Pancreas (tissue), 10 donors: ENCODE measurements around the gene PIK3CG. TPM values are rescaled to one million over a fixed set of nuclear protein-coding genes. Genes with fewer than 3 reads are reported as not detected.
"Not testable (repeated sequence)": the region's sequence is repeated elsewhere in the genome, so short reads cannot be mapped to it uniquely, and the experiment has no call there.

Experiments used
- ATAC-seq, 4 donors: fragments of 200-7000 bp; cut with Tn5 transposase; one replicate each; pipeline versions ENCODE4 v1.8.0 to v1.9.1; 2020; ENCODE audit warnings: mild to moderate bottlenecking in 4 of 4, moderate library complexity in 4 of 4
- DNase-seq, 6 donors: peaks; one replicate each; pipeline ENCODE4 v3.0.0-alpha.2; 2020
- FAIRE-seq: peaks from 2 replicates; lab custom pipeline; 2012; peaks lifted over from hg19 to GRCh38; lab: Jason Lieb, UNC
- H3K27ac ChIP-seq, 4 donors: fragments of 200-600 bp; sonication (generic); 1 replicate in 3 of 4; 2 replicates in 1 of 4; pipeline versions ENCODE4 v1.5.0 to v1.8.0; 2020
- H3K27me3 ChIP-seq, 4 donors: fragments of 200-600 bp; one replicate each; pipeline ENCODE4 v1.8.0; 2021
- H3K36me3 ChIP-seq, 3 donors: fragments of 200-600 bp; sonication (generic) in 1 of 3; one replicate each; pipeline versions ENCODE4 v1.5.0 to v1.8.0; 2020 to 2021
- H3K4me1 ChIP-seq, 3 donors: fragments of 200-600 bp; one replicate each; pipeline ENCODE4 v1.8.0; 2021
- H3K4me3 ChIP-seq, 4 donors: fragments of 200-600 bp; sonication (generic) in 2 of 4; one replicate each; pipeline versions ENCODE4 v1.5.0 to v1.8.0; 2020 to 2021
- H3K9me3 ChIP-seq, 4 donors: fragments of 200-600 bp; one replicate each; pipeline ENCODE4 v1.8.0; 2021
- WGBS, 2 donors: extraction: QIAGEN DNeasy Blood & Tissue Kit; methylation state at CpG; one replicate each; pipeline ENCODE4 v1.1.7; 2013; 5-methylcytosine and 5-hydroxymethylcytosine counted together
- intact Hi-C, 3 donors: fragments of 100-400 bp; cut with DNase I; formaldehyde crosslinking; loops; one replicate each; pipeline versions ENCODE4 v1.11.1 to v1.14.2; 2022
- polyA plus RNA-seq, 2 donors: library from polyadenylated mRNA; stranded (reverse); fragments of 200-250 nt; gene quantifications; one replicate each; pipeline ENCODE4 v1.2.3, GENCODE V29; 2013
- total RNA-seq, 6 donors: library from RNA; stranded (reverse); fragmentation: NEBNext Ultra II Directional in 4 of 6; extraction: Animal tissue kit (Norgen Biotek cat#: 25700) in 4 of 6; gene quantifications; one replicate each; pipeline versions ENCODE4 v1.2.1 to v1.2.4, GENCODE V29; 2021 to 2023
- TF ChIP-seq, protein P1 (sequence below), 4 donors: fragments of 200-600 bp; sonication (generic) in 3 of 4; IDR thresholded peaks; one replicate each; pipeline versions ENCODE4 v1.5.0 to v1.8.0; 2021; ENCODE audit warnings: antibody characterized with exemption in 4 of 4
- donor health status: healthy with polysubstance abuse.
- donor health status: DM: no; HTN: no; CAD: no; lungs with moderate emphysema.
- donor health status: DM: no; HTN: no; CAD: no.
- donor health status: control.
- donor health status: control.
- donor health status: Bipolar disorder and iron deficiency.
- donor health status: DM: yes; HTN: yes; CAD: no.
- donor health status: DM: no; HTN: no; CAD: no.
- donor health status: DM: no; HTN: no; CAD: no.
- donor health status: DM: yes; HTN: yes; CAD: no.

Gene PIK3CG
- total and polyA plus RNA-seq, 8 donors = 0.09 to 5.3 (median 0.55) TPM

DNA sequence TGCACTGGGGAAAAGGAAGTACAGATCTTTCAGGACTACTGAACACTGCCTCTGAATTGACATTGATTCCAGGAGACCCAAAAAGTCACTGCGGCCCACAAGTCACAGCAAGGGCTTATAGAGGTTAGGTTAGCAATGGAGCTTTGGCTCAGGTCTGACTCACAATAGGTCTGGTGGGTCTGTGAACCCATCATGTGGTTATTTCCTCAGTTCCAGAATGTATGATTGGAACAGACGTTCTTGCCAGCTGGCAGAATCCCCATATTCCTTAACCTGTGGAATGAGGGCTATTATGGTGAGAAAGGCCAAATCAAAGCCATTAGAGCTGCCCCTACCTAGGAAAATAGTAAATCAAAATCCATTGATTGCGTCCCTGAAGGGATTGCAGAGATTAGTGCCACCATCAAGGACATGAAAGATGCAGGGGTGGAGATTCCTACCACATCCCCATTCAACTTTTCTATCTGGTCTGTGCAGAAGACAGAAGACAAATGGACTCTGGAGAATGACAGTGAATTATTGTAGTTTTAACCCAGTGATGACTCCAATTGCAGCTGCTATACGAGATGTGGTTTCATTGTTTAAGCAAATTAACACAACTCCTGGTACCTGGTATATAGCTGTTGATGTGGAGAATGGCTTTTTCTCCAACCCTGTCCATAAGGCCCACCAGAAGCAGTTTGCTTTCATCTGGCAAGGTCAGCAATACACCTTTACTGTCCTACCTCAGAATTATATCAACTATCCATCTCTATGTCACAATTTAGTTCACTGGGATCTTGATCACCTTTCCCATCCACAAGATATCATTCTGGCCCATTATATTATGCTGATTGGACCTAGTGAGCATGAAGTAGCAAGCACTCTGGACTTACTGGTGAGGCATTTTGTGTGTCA, 44.5 kb upstream of the PIK3CG start:
- Histone ChIP-seq H3K4me3 (no peak overlapping the region), H3K27me3 (no peaks in the 10 kb centered on the region), H3K36me3 (no peaks in the 10 kb centered on the region), H3K9me3 (no peaks in the 10 kb centered on the region), H3K27ac (no peak overlapping the region), H3K4me1 (no peaks in the 10 kb centered on the region)
- WGBS, 2 donors = 58 to 66% methylated on average over 4 of the region's 4 CpGs
- intact Hi-C loops = no loop called here
- TF ChIP-seq, protein P1, sequence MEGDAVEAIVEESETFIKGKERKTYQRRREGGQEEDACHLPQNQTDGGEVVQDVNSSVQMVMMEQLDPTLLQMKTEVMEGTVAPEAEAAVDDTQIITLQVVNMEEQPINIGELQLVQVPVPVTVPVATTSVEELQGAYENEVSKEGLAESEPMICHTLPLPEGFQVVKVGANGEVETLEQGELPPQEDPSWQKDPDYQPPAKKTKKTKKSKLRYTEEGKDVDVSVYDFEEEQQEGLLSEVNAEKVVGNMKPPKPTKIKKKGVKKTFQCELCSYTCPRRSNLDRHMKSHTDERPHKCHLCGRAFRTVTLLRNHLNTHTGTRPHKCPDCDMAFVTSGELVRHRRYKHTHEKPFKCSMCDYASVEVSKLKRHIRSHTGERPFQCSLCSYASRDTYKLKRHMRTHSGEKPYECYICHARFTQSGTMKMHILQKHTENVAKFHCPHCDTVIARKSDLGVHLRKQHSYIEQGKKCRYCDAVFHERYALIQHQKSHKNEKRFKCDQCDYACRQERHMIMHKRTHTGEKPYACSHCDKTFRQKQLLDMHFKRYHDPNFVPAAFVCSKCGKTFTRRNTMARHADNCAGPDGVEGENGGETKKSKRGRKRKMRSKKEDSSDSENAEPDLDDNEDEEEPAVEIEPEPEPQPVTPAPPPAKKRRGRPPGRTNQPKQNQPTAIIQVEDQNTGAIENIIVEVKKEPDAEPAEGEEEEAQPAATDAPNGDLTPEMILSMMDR (IDR thresholded peaks at IDR 0.05) = no peak
- DNase-seq (no peak), ATAC-seq (no peak), FAIRE-seq (no peak)

DNA sequence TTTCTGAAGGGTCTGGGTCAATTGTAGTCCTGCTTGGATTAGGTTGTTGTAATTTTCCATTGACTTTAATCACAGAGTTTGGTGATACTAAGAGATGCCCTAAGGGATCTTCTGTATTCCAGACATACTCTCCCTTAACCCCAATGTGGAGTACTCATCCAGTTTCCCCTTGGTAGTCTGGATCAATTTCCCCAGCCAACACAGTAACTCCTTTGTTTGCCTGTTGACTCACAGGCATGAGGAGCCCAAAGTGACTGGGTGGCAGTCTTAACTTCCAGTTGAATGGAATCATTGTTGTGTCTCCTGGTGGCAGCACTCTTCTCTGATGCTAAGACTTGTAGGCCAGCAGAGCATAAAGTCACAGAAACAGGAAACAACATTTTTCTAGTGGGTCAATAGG, 41.5 kb upstream of the PIK3CG start:
- no peaks in the 10 kb centered on the region for H3K36me3 ChIP-seq
- intact Hi-C loops = no loop called here
- no peak overlapping the region for H3K4me3 ChIP-seq
- ATAC-seq (no peak), FAIRE-seq (no peak), DNase-seq (no peak)
- H3K27ac ChIP-seq = no peak overlapping the region
- TF ChIP-seq, protein P1 (IDR thresholded peaks at IDR 0.05) = no peak
- no peaks in the 10 kb centered on the region for H3K4me1 ChIP-seq
- no peaks in the 10 kb centered on the region for H3K27me3 ChIP-seq
- H3K9me3 ChIP-seq = no peaks in the 10 kb centered on the region

DNA sequence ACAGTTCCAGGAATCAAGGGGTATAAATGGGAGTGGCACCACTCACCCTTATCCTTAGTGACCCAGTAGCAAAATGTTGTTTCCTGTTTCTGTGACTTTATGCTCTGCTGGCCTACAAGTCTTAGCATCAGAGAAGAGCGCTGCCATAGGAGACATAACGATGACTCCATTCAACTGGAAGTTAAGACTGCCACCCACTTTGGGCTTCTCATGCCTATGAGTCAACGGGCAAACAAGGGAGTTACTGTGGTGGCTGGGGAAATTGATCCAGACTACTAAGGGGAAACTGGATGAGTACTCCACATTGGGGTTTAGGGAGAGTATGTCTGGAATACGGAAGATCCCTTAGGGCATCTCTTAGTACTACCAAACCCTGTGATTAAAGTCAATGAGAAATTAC, 40.6 kb upstream of the PIK3CG start:
- H3K4me3 ChIP-seq = no peak overlapping the region
- no peak for DNase-seq
- TF ChIP-seq, protein P1 (IDR thresholded peaks at IDR 0.05) = no peak
- intact Hi-C loops = no loop called here
- no peak for ATAC-seq
- 88 to 91% methylated on average over 4 of the region's 4 CpGs for WGBS, 2 donors
- no peaks in the 10 kb centered on the region for H3K36me3 ChIP-seq
- H3K4me1 ChIP-seq = no peaks in the 10 kb centered on the region
- no peaks in the 10 kb centered on the region for H3K9me3 ChIP-seq
- H3K27me3 ChIP-seq = no peaks in the 10 kb centered on the region
- no peak overlapping the region for H3K27ac ChIP-seq
- FAIRE-seq = no peak

DNA sequence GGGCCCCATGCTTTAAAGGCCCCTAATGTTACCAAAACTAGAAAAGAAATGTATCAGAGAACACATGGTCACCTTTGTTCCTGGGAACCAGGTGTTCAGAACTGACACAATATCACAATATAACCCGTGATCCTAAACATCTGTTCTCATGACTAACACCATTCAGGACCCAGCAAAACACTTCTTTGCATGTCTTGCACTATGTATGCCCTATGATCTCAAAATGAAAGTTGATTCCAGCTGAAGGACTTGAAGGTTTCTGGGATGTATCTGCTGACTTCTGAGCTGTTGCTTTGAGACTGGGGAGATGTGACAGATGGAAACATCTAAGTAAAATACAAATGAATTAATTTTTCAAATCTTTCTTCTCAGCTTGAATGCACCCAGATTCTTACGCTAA, 37.5 kb upstream of the PIK3CG start:
- Histone ChIP-seq H3K4me3 (no peak overlapping the region), H3K9me3 (no peaks in the 10 kb centered on the region), H3K36me3 (no peaks in the 10 kb centered on the region), H3K27me3 (no peaks in the 10 kb centered on the region), H3K4me1 (no peaks in the 10 kb centered on the region), H3K27ac (no peak overlapping the region)
- no peak for FAIRE-seq
- TF ChIP-seq, protein P1 (IDR thresholded peaks at IDR 0.05) = no peak
- DNase-seq = no peak
- intact Hi-C loops = no loop called here
- 62 to 65% methylated on average over 2 of the region's 2 CpGs for WGBS, 2 donors
- ATAC-seq = no peak

DNA sequence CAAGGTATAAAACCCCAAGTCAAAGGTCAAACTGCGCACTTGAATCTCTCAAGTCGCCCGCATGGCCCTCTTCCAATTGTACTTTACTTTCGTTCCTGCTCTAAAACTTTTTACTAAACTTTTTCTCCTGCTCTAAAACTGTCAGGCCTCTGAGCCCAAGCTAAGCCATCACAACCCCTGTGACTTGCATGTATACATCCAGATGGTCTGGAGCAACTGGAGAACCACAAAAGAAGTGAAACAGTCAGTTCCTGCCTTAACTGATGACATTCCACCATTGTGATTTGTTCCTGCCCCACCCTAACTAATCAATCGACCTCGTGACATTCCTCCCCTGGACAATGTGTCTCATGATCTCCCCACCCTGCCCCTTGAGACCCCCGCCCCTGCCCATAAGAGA, 35.6 kb upstream of the PIK3CG start:
- no peak overlapping the region for H3K27ac ChIP-seq
- no peaks in the 10 kb centered on the region for H3K9me3 ChIP-seq
- H3K4me1 ChIP-seq = no peaks in the 10 kb centered on the region
- no peak for DNase-seq
- intact Hi-C loops = no loop called here
- no peaks in the 10 kb centered on the region for H3K27me3 ChIP-seq
- FAIRE-seq = no peak
- WGBS, 2 donors = 76 to 79% methylated on average over 7 of the region's 7 CpGs
- H3K4me3 ChIP-seq = no peak overlapping the region
- TF ChIP-seq, protein P1 (IDR thresholded peaks at IDR 0.05) = no peak
- H3K36me3 ChIP-seq = no peaks in the 10 kb centered on the region
- no peak for ATAC-seq

DNA sequence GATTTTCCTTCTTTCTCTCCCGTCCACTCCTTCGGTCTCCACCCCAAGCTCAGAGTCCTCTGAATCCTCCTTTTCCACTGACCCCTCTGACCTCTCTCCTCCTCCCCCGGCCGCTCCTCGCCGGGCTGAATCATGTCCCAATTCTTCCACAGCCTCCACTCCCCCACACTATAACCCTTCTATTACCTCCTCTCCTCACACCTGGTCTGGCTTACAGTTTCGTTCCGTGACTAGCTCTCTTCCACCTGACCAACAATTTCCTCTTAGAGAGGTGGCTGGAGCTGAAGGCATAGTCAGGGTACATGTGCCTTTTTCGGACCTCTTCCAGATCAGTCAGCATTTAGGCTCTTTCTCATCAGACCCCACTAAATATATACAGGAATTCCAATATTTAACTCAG, 34.2 kb upstream of the PIK3CG start:
- ATAC-seq, DNase-seq, FAIRE-seq, H3K4me3 ChIP-seq, H3K27me3 ChIP-seq, H3K36me3 ChIP-seq, H3K4me1 ChIP-seq, H3K9me3 ChIP-seq, intact Hi-C loops, H3K27ac ChIP-seq: not testable (repeated sequence)
- WGBS, 2 donors = 83 to 92% methylated on average over 9 of the region's 9 CpGs
